SU-DHL-6 (cell line): ENCODE results near the gene TMEM134.

Experiments
- EZH2phosphoT487 ChIP-seq: fragments of 200-600 bp; sonication (generic), shearing (Covaris generic); conservative IDR thresholded peaks from 2 replicates; pipeline ENCODE4 v1.6.1; 2018; ENCODE audit warnings: mild to moderate bottlenecking, antibody characterized with exemption, low read length, moderate library complexity, mixed read lengths
- TF ChIP-seq, protein P1 (sequence below): fragments of 200-600 bp; sonication (generic); IDR thresholded peaks from one replicate; pipeline ENCODE4 v1.5.1; 2017; ENCODE audit warnings: antibody characterized with exemption, mild to moderate bottlenecking, low read length, moderate library complexity; ENCODE audit not compliant: insufficient read depth, poor library complexity, severe bottlenecking

DNA sequence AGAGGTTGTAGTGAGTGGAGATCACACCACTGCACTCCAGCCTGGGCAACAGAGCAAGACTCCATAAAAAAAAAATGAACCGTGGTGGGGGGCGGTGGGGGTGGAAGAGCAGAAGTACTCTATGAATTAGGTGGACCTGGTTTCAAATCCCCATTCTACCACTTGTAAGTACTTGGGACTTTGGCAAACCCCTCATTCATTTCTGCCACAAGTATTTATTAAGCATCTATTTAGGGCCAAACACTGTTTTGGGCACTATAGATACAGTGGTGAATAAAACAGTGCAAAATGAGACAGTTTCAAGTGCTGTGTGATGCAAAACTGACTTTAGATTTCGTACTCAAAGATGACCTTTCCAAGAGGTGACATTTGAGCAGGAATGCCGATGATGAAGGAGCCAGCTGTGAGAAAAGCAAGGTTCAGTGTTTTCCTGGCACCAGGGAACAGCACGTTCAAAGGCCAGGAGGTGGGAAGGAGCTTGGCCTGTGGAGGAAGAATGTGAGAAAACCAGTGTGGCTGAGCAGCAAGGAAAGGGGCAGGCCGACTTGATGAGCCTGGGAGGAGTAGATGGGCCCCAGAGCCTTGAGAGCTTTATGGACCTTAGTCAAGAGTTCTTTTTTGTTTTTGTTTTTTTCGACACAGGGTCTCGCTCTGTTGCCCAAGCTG is 1.4 kb upstream of the TMEM134 start:
- TF ChIP-seq EZH2phosphoT487, result no peak
- TF ChIP-seq, protein P1, sequence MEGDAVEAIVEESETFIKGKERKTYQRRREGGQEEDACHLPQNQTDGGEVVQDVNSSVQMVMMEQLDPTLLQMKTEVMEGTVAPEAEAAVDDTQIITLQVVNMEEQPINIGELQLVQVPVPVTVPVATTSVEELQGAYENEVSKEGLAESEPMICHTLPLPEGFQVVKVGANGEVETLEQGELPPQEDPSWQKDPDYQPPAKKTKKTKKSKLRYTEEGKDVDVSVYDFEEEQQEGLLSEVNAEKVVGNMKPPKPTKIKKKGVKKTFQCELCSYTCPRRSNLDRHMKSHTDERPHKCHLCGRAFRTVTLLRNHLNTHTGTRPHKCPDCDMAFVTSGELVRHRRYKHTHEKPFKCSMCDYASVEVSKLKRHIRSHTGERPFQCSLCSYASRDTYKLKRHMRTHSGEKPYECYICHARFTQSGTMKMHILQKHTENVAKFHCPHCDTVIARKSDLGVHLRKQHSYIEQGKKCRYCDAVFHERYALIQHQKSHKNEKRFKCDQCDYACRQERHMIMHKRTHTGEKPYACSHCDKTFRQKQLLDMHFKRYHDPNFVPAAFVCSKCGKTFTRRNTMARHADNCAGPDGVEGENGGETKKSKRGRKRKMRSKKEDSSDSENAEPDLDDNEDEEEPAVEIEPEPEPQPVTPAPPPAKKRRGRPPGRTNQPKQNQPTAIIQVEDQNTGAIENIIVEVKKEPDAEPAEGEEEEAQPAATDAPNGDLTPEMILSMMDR, result no peak
